GM23338 (cell line): ENCODE measurements around the gene HIVEP2. TPM values are rescaled to one million over a fixed set of nuclear protein-coding genes. Genes with fewer than 3 reads are reported as not detected.
A peak's percentile ranks its signal among the peaks of the same experiment; 100 is the strongest.

Experiments
- ATAC-seq: fragments of 200-7000 bp; cut with Tn5 transposase; 3 replicates; pipeline ENCODE4 v1.9.1; 2020
- DNase-seq: peaks from one replicate; pipeline ENCODE4 v3.0.0-alpha.2; 2015; ENCODE audit warnings: low spot score
- H2AFZ ChIP-seq: fragments of 200-600 bp; sonication (generic); 2 replicates; pipeline ENCODE4 v1.8.0; 2016; ENCODE audit warnings: antibody characterized with exemption, mild to moderate bottlenecking, moderate library complexity
- H3F3A ChIP-seq: fragments of 200-600 bp; sonication (generic); replicated peaks from 2 replicates; pipeline ENCODE4 v1.8.0; 2017; ENCODE audit warnings: antibody characterized with exemption, mixed run types, low read depth
- H3K27ac ChIP-seq: fragments of 200-600 bp; sonication (generic); 2 replicates; pipeline ENCODE4 v1.6.1; 2016; ENCODE audit warnings: low read depth
- H3K27me3 ChIP-seq: fragments of 200-600 bp; sonication (generic); 2 replicates; pipeline ENCODE4 v1.8.0; 2016; ENCODE audit warnings: mild to moderate bottlenecking, mixed run types, moderate library complexity; ENCODE audit not compliant: insufficient read depth
- H3K36me3 ChIP-seq: fragments of 200-600 bp; sonication (generic); 2 replicates; pipeline ENCODE4 v1.8.0; 2016; ENCODE audit warnings: mild to moderate bottlenecking; ENCODE audit not compliant: insufficient read depth
- H3K4me1 ChIP-seq: fragments of 200-600 bp; sonication (generic); 2 replicates; pipeline ENCODE4 v1.8.0; 2016; ENCODE audit warnings: mild to moderate bottlenecking, moderate library complexity; ENCODE audit not compliant: insufficient read depth
- H3K4me2 ChIP-seq: fragments of 200-600 bp; sonication (generic); 2 replicates; pipeline ENCODE4 v1.7.1; 2017; ENCODE audit warnings: mixed run types
- H3K4me3 ChIP-seq: fragments of 200-600 bp; sonication (generic); 2 replicates; pipeline ENCODE4 v1.6.1; 2016; ENCODE audit warnings: mixed run types
- H3K79me2 ChIP-seq: fragments of 200-600 bp; sonication (generic); replicated peaks from 2 replicates; pipeline ENCODE4 v1.8.0; 2017; ENCODE audit warnings: mild to moderate bottlenecking; ENCODE audit not compliant: insufficient read depth
- H3K9me2 ChIP-seq: fragments of 200-600 bp; sonication (generic); 2 replicates; pipeline ENCODE4 v1.8.0; 2017; ENCODE audit not compliant: insufficient read depth
- H4K20me1 ChIP-seq: fragments of 200-600 bp; sonication (generic); replicated peaks from 2 replicates; pipeline ENCODE4 v1.8.0; 2017; ENCODE audit warnings: mild to moderate bottlenecking; ENCODE audit not compliant: insufficient read depth
- H3K27ac Mint-ChIP-seq: 2 replicates; pipeline ENCODE4 v1.8.0; 2020; ENCODE audit warnings: inconsistent platforms, mild to moderate bottlenecking, moderate library complexity, mixed read lengths
- H3K27me3 Mint-ChIP-seq: 3 replicates; pipeline ENCODE4 v1.8.0; 2022; ENCODE audit warnings: low read depth, mild to moderate bottlenecking, moderate library complexity, mixed read lengths, inconsistent platforms; ENCODE audit not compliant: insufficient read depth, poor library complexity
- H3K36me3 Mint-ChIP-seq: 3 replicates; pipeline ENCODE4 v1.8.0; 2021; ENCODE audit warnings: low read depth, mild to moderate bottlenecking, inconsistent platforms, moderate library complexity, mixed read lengths
- H3K4me1 Mint-ChIP-seq: 3 replicates; pipeline ENCODE4 v1.8.0; 2020; ENCODE audit warnings: mild to moderate bottlenecking, inconsistent platforms, mixed read lengths
- H3K4me3 Mint-ChIP-seq: 3 replicates; pipeline ENCODE4 v1.8.0; 2021; ENCODE audit warnings: moderate library complexity, mild to moderate bottlenecking, inconsistent platforms, mixed read lengths
- H3K9me3 Mint-ChIP-seq: 3 replicates; pipeline ENCODE4 v1.8.0; 2020; ENCODE audit warnings: moderate library complexity, mild to moderate bottlenecking, inconsistent platforms, mixed read lengths
- CREB1 ChIP-seq: fragments of 250-450 bp; sonication (Bioruptor Pico); IDR thresholded peaks from 2 replicates; pipeline ENCODE4 v1.5.0; 2020; ENCODE audit warnings: low read depth, mild to moderate bottlenecking, moderate library complexity
- ZNF462 ChIP-seq: fragments of 250-450 bp; sonication (Bioruptor Pico); IDR thresholded peaks from 2 replicates; pipeline ENCODE4 v1.5.0; 2020; ENCODE audit warnings: mild to moderate bottlenecking, moderate library complexity
- polyA plus RNA-seq: library from polyadenylated mRNA; unstranded; fragments of >200 nt; fragmentation: Nextera tagmentation; extraction: Ambion mirVana; gene quantifications from 2 replicates; pipeline ENCODE4 v1.2.1, GENCODE V29; 2016
- total RNA-seq: library from RNA; depleted of rRNA; stranded (reverse); fragments of >200 nt; shearing (Covaris generic); gene quantifications from 2 replicates; pipeline ENCODE4 v1.2.3, GENCODE V29; 2014

The HIVEP2 gene
- total and polyA plus RNA-seq, 2 experiments from 2014 or later, result 1.5 to 7.4 TPM

GRCh38 chr6:142945446-142946180 is 637 bp upstream of the HIVEP2 start:
- peak overlapping the region; percentile 97 for H3K27ac ChIP-seq
- peaks cover 16% of the 10 kb centered on the region for H3K4me1 ChIP-seq
- Mint-ChIP-seq H3K27me3 (peaks cover 16% of the 10 kb centered on the region), H3K4me1 (peaks cover 33% of the 10 kb centered on the region), H3K4me3 (peak overlapping the region; percentile 98), H3K36me3 (no peaks in the 10 kb centered on the region; the same call in 2 of the 3 replicates), H3K27ac (peak overlapping the region; percentile 84; the same call in 1 of the 2 replicates), H3K9me3 (no peaks in the 10 kb centered on the region; the same call in 2 of the 3 replicates)
- peak overlapping the region; percentile 66 for H3K4me2 ChIP-seq
- no peaks in the 10 kb centered on the region for H3K36me3 ChIP-seq
- peak overlapping the region; percentile 67 for H2AFZ ChIP-seq
- H3K79me2 ChIP-seq, result peaks cover 35% of the 10 kb centered on the region
- peaks cover 2% of the 10 kb centered on the region; the same call in 1 of the 2 replicates for H4K20me1 ChIP-seq
- TF ChIP-seq ZNF462 (CRISPR knock-in tag), result no peak
- no peak for TF ChIP-seq CREB1 (CRISPR knock-in tag)
- peak overlapping the region; percentile 84 for H3K4me3 ChIP-seq
- no peaks in the 10 kb centered on the region for H3K9me2 ChIP-seq
- DNase-seq (peak; percentile 67), ATAC-seq (peak; percentile 16)
- peaks cover 4% of the 10 kb centered on the region; the same call in 1 of the 2 replicates for H3F3A ChIP-seq
- H3K27me3 ChIP-seq, result peaks cover 33% of the 10 kb centered on the region; the same call in 1 of the 2 replicates
